T-helper 1 cell treated with Interleukin-12 subunit alpha and Interleukin-12 subunit beta and Interleukin-4 antibody, amounts not matched to agents 30 ng/mL and 1 ng/mL, for 36 hours (primary cell): ENCODE data around the gene LENG9. TPM values are rescaled to one million over a fixed set of nuclear protein-coding genes. Genes with fewer than 3 reads are reported as not detected.
"Not testable (repeated sequence)": the region's sequence is repeated elsewhere in the genome, so short reads cannot be mapped to it uniquely, and the experiment has no call there.

Experiments used
- intact Hi-C: fragments of 100-400 bp; cut with micrococcal nuclease; formaldehyde crosslinking; loops from one replicate; pipeline ENCODE4 v1.15.1; 2024
- total RNA-seq: library from RNA; stranded (reverse); gene quantifications from 2 replicates; pipeline ENCODE4 v1.2.3, GENCODE V29; 2022

The LENG9 gene
- total RNA-seq: 6.0 and 7.1 TPM in 2 replicates

- intact Hi-C loops: loop anchor here (1.0 to 10.0 kb wide), 19 partner anchors 14 to 1851 kb away; partner anchors contain the start of genes CNOT3, FIZ1, HSPBP1 and ISOC2
Measured at GRCh38 chr19:54463531-54464043, at the start of gene LENG9. TSS of gene LENG9 (minus strand) at chr19:54463778. CDS start at chr19:54463526, 252 bp downstream.

GRCh38 chr19:54509200-54509940, 45.8 kb upstream of the LENG9 start:
- intact Hi-C loops: not testable (repeated sequence)

- intact Hi-C loops: not testable (repeated sequence)
Measured at GRCh38 chr19:54508487-54508886, 44.9 kb upstream of the LENG9 start.

GRCh38 chr19:54507824-54508223, 44.2 kb upstream of the LENG9 start:
- intact Hi-C loops: no loop called here

GRCh38 chr19:54507038-54507717, 43.6 kb upstream of the LENG9 start:
- intact Hi-C loops: not testable (repeated sequence)

- intact Hi-C loops: no loop called here
Measured at GRCh38 chr19:54506079-54506478, 42.5 kb upstream of the LENG9 start.

- intact Hi-C loops: not testable (repeated sequence)
Measured at GRCh38 chr19:54505542-54505941, 42.0 kb upstream of the LENG9 start.

- intact Hi-C loops: no loop called here
Measured at GRCh38 chr19:54502518-54503048, 39.0 kb upstream of the LENG9 start, which contains the start of gene LAIR2. TSS of gene LAIR2 (plus strand) at chr19:54502831. CDS start at chr19:54502919, 88 bp downstream.

GRCh38 chr19:54498451-54498772, 34.8 kb upstream of the LENG9 start:
- intact Hi-C loops: not testable (repeated sequence)

GRCh38 chr19:54497747-54498450, 34.3 kb upstream of the LENG9 start:
- intact Hi-C loops: not testable (repeated sequence)

- intact Hi-C loops: not testable (repeated sequence)
Measured at GRCh38 chr19:54495284-54495683, 31.7 kb upstream of the LENG9 start.

- intact Hi-C loops: no loop called here
Measured at GRCh38 chr19:54493967-54494585, 30.5 kb upstream of the LENG9 start.

GRCh38 chr19:54493056-54493455, 29.5 kb upstream of the LENG9 start:
- intact Hi-C loops: not testable (repeated sequence)

- intact Hi-C loops: no loop called here
Measured at GRCh38 chr19:54492568-54492967, 29.0 kb upstream of the LENG9 start.

- intact Hi-C loops: no loop called here
Measured at GRCh38 chr19:54489766-54490165, 26.2 kb upstream of the LENG9 start.

- intact Hi-C loops: no loop called here
Measured at GRCh38 chr19:54489341-54489740, 25.8 kb upstream of the LENG9 start.

GRCh38 chr19:54485851-54486250, 22.3 kb upstream of the LENG9 start:
- intact Hi-C loops: no loop called here

- intact Hi-C loops: loop anchor here (5.0 kb wide), 1 partner anchor 33 kb away; no protein-coding TSS in a partner anchor
Measured at GRCh38 chr19:54484451-54484850, 20.9 kb upstream of the LENG9 start.

GRCh38 chr19:54482889-54483288, 19.3 kb upstream of the LENG9 start:
- intact Hi-C loops: loop anchor here (5.0 kb wide), 1 partner anchor 34 kb away; no protein-coding TSS in a partner anchor

- intact Hi-C loops: loop anchor here (1.0 to 5.0 kb wide), 2 partner anchors 36 to 195 kb away; no protein-coding TSS in a partner anchor
Measured at GRCh38 chr19:54481326-54481930, 17.9 kb upstream of the LENG9 start.
